8988T (cell line): Measurements from ENCODE around the gene PPARD.

Experiments
- DNase-seq: peaks from one replicate; pipeline ENCODE4 v3.0.0; 2011

PPARD gene

DNA sequence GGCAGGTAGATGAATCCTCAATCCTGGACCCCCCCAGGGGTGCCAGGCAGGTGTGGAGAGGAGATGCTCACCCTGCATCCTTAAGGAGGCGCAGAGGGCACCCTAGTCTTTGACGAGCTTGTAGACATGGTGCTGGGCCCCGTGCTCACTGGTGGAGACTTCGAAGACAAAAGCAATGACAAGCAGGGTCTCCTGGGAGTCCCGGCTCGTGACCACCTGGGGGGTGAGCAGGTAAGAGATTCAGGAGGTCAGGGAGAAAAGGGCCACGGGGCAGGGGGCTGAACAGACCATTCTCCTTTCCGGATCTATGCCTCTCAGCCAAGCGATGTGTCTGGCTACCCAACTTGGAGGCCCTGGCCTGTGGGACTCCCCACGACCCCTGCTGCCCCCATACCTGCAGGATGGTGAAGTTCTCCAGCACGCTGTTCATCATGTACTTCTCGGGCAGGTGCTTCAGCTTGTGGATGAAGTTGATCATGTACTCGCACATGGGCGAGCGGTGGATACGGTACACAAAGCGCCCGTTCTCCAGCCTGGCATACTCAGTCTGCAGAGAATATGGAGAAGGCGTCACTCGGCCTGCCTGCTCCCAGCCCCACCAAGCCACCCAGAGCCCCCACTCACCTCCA lies 132.7 kb downstream of the PPARD start:
- no peak for DNase-seq

DNA sequence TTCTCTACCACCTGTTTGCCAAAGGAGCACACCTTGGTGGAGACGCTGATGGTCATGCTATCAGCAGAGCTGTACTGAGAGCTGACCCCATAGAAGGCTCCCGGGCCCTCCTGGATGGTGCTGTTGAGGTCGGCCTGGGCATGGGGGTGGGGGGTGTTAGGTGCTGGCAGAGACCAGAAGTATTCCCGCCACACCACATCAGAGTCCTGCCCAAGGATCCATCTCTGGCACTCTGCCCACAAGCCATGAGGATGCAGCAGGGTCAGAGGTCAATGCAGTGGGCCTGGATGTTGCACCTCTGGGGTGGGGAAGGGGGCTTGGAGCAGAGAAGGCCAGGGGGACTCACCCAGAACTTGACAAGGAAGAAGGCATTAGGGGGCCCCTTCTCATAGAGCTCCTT lies 133.2 kb downstream of the PPARD start:
- no peak for DNase-seq

DNA sequence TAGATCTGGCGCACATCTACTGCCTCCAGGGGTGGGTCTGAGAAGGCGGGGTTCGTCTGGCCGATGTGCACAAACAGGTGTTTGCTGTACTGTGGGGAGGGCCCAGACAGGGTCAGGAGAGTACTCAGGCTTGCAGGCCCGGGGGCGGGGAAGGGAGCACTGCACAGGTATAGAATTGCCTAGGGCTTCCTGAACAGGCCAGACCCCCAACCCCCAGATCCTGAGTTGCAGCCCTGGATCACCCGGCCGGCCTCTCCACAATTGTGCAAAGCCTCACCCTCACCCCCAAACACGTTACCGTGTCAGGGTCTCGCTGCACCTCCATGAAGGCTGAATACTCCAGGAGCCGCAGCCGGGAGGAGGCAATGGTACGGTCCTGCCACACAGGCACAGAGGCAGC lies 133.6 kb downstream of the PPARD start:
- no peak for DNase-seq

DNA sequence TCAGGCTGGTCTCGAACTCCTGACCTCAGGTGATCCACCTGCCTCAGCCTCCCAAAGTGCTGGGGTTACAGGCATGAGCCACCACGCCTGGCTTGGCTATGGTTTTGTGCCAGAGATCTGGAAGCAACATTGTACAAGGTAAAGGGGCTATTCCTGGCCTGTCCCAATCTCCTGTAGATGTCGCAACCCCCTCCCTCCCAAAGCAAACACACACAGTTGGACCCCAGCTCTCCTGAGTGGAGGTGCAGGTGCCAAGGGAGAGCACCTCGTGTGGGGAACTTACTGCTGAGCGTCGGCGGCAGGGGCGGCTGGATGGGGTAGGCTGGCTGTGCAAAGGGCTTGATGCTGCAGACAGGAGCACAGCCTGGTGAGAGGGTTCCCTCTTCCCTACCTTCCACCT lies 134.7 kb downstream of the PPARD start:
- DNase-seq, result no peak
